CD4-positive, alpha-beta T cell (primary cell): ENCODE measurements around the gene KCNQ1. TPM values are rescaled to one million over a fixed set of nuclear protein-coding genes. Genes with fewer than 3 reads are reported as not detected.

Source experiments
- ATAC-seq: fragments of 200-7000 bp; cut with Tn5 transposase; one replicate; pipeline ENCODE4 v1.10.0; 2022; ENCODE audit warnings: mild to moderate bottlenecking; ENCODE audit not compliant: poor library complexity
- CTCF ChIA-PET: fragments of 350-600 bp; sonication (Branson Sonifier 250); formaldehyde crosslinking; loops from one replicate; lab custom pipeline; 2021; ENCODE audit warnings: antibody characterized with exemption, inconsistent platforms; lab: Charles Lee
- POLR2A ChIA-PET: fragments of 350-600 bp; sonication (Branson Sonifier 250); formaldehyde crosslinking; loops from one replicate; lab custom pipeline; 2021; ENCODE audit warnings: antibody characterized with exemption, inconsistent platforms; lab: Charles Lee
- DNase-seq, 14 experiments: peaks; one replicate each; pipeline ENCODE4 v3.0.0-alpha.2; 2013 to 2020; ENCODE audit warnings: mixed read lengths in 2 of 14
- H3K27ac ChIP-seq, 2 donors: one replicate each; pipeline versions ENCODE4 v1.5.1 to v1.7.0; 2013; ENCODE audit warnings: low read length in 2 of 2, low read depth in 1 of 2, mild to moderate bottlenecking in 1 of 2
- H3K27me3 ChIP-seq, 2 experiments: 1 replicate in 1 of 2; 2 replicates in 1 of 2; pipeline versions ENCODE4 v1.6.1 to v1.7.0; 2013; ENCODE audit warnings: low read length in 2 of 2, control low read depth in 1 of 2, mild to moderate bottlenecking in 1 of 2, moderate library complexity in 1 of 2; ENCODE audit not compliant: insufficient read depth in 2 of 2, control insufficient read depth in 1 of 2
- H3K36me3 ChIP-seq: one replicate; pipeline ENCODE4 v1.6.1; 2013; ENCODE audit warnings: low read length, control low read depth; ENCODE audit not compliant: insufficient read depth
- H3K4me1 ChIP-seq: one replicate; pipeline ENCODE4 v1.6.1; 2013; ENCODE audit warnings: low read length, control low read depth; ENCODE audit not compliant: insufficient read depth
- H3K4me3 ChIP-seq: one replicate; pipeline ENCODE4 v1.5.1; 2013; ENCODE audit warnings: mild to moderate bottlenecking, low read length, moderate library complexity
- H3K9me3 ChIP-seq, 2 experiments: 1 replicate in 1 of 2; 2 replicates in 1 of 2; pipeline versions ENCODE4 v1.6.1 to v1.7.0; 2013; ENCODE audit warnings: low read length in 2 of 2, mild to moderate bottlenecking in 2 of 2, control low read depth in 1 of 2, moderate library complexity in 1 of 2; ENCODE audit not compliant: control insufficient read depth in 1 of 2, insufficient read depth in 1 of 2
- H3K27ac Mint-ChIP-seq: one replicate; pipeline ENCODE4 v1.8.0; 2020; ENCODE audit warnings: mixed read lengths
- H3K27me3 Mint-ChIP-seq: one replicate; pipeline ENCODE4 v1.8.0; 2021; ENCODE audit warnings: mixed read lengths
- H3K36me3 Mint-ChIP-seq: one replicate; pipeline ENCODE4 v1.8.0; 2021; ENCODE audit warnings: low read depth, mixed read lengths
- H3K4me1 Mint-ChIP-seq: one replicate; pipeline ENCODE4 v1.8.0; 2021; ENCODE audit warnings: low read depth, mixed read lengths
- H3K4me3 Mint-ChIP-seq: one replicate; pipeline ENCODE4 v1.8.0; 2020; ENCODE audit warnings: mild to moderate bottlenecking, mixed read lengths
- H3K9me3 Mint-ChIP-seq: one replicate; pipeline ENCODE4 v1.8.0; 2020; ENCODE audit warnings: mixed read lengths
- CTCF ChIP-seq: fragments of 200-600 bp; IDR thresholded peaks from one replicate; pipeline ENCODE4 v1.8.0; 2022; ENCODE audit warnings: antibody characterized with exemption, mild to moderate bottlenecking
- intact Hi-C, 2 experiments: fragments of 100-400 bp; cut with DNase I in 1 of 2; cut with micrococcal nuclease in 1 of 2; formaldehyde crosslinking; loops; one replicate each; pipeline versions ENCODE4 v1.15.1 to v1.9.0; 2023 to 2025; cut with DNase I, micrococcal nuclease
- total RNA-seq, 174 experiments: library from RNA in 2 of 174; stranded (reverse) in 2 of 174; gene quantifications; one replicate each; pipeline ENCODE4 v1.2.3 and lab custom pipeline; 2021 to 2026

The KCNQ1 gene
- total RNA-seq, 2 experiments from 2014 or later, result 31.3 to 33.1 TPM

- intact Hi-C loops, result loop anchor here in 1 of 2 experiments (10.0 kb wide), 2 partner anchors 702 to 1132 kb away; partner anchors contain the start of gene CTSD
- Mint-ChIP-seq H3K9me3 (no peaks in the 10 kb centered on the region), H3K27me3 (no peaks in the 10 kb centered on the region), H3K36me3 (no peaks in the 10 kb centered on the region), H3K4me3 (no peak overlapping the region), H3K27ac (no peak overlapping the region), H3K4me1 (peaks cover 46% of the 10 kb centered on the region)
- Histone ChIP-seq H3K9me3 (no peaks in the 10 kb centered on the region), H3K4me3 (no peak overlapping the region), H3K27ac (no peak overlapping the region), H3K4me1 (peaks cover 51% of the 10 kb centered on the region), H3K27me3 (no peaks in the 10 kb centered on the region), H3K36me3 (no peaks in the 10 kb centered on the region)
- TF ChIP-seq CTCF, result no peak
- ATAC-seq (no peak), DNase-seq (no peak)
- POLR2A ChIA-PET, result no interaction called here
- CTCF ChIA-PET, result no interaction called here
Observed at GRCh38 chr11:2897048-2897447, 452.2 kb downstream of the KCNQ1 start.

- Mint-ChIP-seq H3K27me3 (no peaks in the 10 kb centered on the region), H3K27ac (peak overlapping the region; percentile 58), H3K4me3 (peak overlapping the region; percentile 74), H3K36me3 (no peaks in the 10 kb centered on the region), H3K9me3 (no peaks in the 10 kb centered on the region), H3K4me1 (peaks cover 38% of the 10 kb centered on the region)
- Histone ChIP-seq H3K4me1 (peaks cover 54% of the 10 kb centered on the region), H3K27ac (peak overlapping the region; percentile 16 to 34), H3K4me3 (peak overlapping the region; percentile 26), H3K36me3 (no peaks in the 10 kb centered on the region), H3K27me3 (no peaks in the 10 kb centered on the region), H3K9me3 (no peaks in the 10 kb centered on the region)
- ChIA-PET POLR2A (no interaction called here), CTCF (interaction anchor here (1.2 to 1.8 kb wide), 2 partner anchors 10 to 366 kb away, joined by 6 to 10 read pairs; no protein-coding TSS in a partner anchor)
- TF ChIP-seq CTCF, result no peak
- intact Hi-C loops, result loop anchor here in 1 of 2 experiments (10.0 kb wide), 2 partner anchors 704 to 1134 kb away; partner anchors contain the start of gene CTSD
- ATAC-seq (peak; percentile 61), DNase-seq (peak; percentile 22 to 84 (median 50))
Observed at GRCh38 chr11:2898366-2899079, 453.7 kb downstream of the KCNQ1 start.

Other genes with a start within 250 kb of the KCNQ1 start
- not detected for gene ASCL2, start 174.4 kb upstream of the KCNQ1 start, total RNA-seq
- 10 to 100 TPM; 71.2 to 71.7 TPM for gene C11orf21, start 143.1 kb upstream of the KCNQ1 start, total RNA-seq
- 10 to 100 TPM; 81.8 TPM for gene TSPAN32, start 143.0 kb upstream of the KCNQ1 start, total RNA-seq
- 100 to 1,000 TPM; 181 to 183 TPM for gene CD81, start 67.7 kb upstream of the KCNQ1 start, total RNA-seq
- gene TSSC4, start 44.3 kb upstream of the KCNQ1 start, total RNA-seq, result 10 to 100 TPM; 47.5 to 50.0 TPM
- 1 to 10 TPM in 1 of 2 experiments, under 1 TPM in 1; 0.91 to 1.3 TPM for gene TRPM5, start 494 bp upstream of the KCNQ1 start, total RNA-seq